ENCODE results near the gene MRPL12. TPM values are rescaled to one million over a fixed set of nuclear protein-coding genes. Genes with fewer than 3 reads are reported as not detected.

Gene MRPL12
- total and polyA plus RNA-seq, 2 of the 13 experiments (the other 11 are each of a cell fraction or from before 2014, with no cell fraction given): 39.1 to 94.1 TPM

DNA sequence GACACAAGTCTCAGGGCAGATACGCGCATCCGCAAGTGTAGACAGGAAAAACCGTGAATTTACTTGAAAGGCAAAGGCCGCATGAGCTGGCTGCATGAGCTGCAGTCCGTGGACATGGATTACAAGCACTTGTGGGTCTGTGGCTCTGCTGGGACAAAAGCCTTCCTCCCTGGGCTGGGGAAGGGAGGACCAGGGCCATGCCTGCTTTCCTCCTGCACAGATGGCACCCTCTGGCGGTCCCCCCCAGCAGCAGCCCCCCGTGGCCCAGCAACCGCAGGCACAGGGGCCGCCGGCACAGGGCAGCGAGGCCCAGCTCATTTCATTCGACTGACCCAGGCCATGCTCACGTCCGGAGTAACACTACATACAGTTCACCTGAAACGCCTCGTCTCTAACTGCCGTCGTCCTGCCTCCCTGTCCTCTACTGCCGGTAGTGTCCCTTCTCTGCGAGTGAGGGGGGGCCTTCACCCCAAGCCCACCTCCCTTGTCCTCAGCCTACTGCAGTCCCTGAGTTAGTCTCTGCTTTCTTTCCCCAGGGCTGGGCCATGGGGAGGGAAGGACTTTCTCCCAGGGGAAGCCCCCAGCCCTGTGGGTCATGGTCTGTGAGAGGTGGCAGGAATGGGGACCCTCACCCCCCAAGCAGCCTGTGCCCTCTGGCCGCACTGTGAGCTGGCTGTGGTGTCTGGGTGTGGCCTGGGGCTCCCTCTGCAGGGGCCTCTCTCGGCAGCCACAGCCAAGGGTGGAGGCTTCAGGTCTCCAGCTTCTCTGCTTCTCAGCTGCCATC is 1.7 kb upstream of the MRPL12 start (continued):
- no peak for TF ChIP-seq MAFG (CRISPR knock-in tag; IDR thresholded peaks at IDR 0.05)
- peak; percentile 66; the same call in 1 of the 2 replicates for TF ChIP-seq ZBTB20 (CRISPR knock-in tag; IDR thresholded peaks at IDR 0.05; ENCODE audit: borderline replicate concordance, low read depth)
- no peak for TF ChIP-seq CCDC6 (CRISPR knock-in tag; IDR thresholded peaks at IDR 0.05)
- 0 out of 2 replicates have a peak, but pooled peaks have one; percentile 19 for TF ChIP-seq DR1 (CRISPR knock-in tag; IDR thresholded peaks at IDR 0.05)
- TF ChIP-seq, protein P1, sequence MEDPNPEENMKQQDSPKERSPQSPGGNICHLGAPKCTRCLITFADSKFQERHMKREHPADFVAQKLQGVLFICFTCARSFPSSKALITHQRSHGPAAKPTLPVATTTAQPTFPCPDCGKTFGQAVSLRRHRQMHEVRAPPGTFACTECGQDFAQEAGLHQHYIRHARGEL (CRISPR knock-in tag; IDR thresholded peaks at IDR 0.05): 0 out of 2 replicates have a peak, but pooled peaks have one; percentile 40
- no peak for TF ChIP-seq ZNF672 (CRISPR knock-in tag; IDR thresholded peaks at IDR 0.05)
- peak; percentile 56; the same call in 1 of the 2 replicates for TF ChIP-seq KLF12 (CRISPR knock-in tag; IDR thresholded peaks at IDR 0.05; ENCODE audit: borderline replicate concordance)
- peak; percentile 63 for TF ChIP-seq POLR2AphosphoS5 (IDR thresholded peaks at IDR 0.05; ENCODE audit: low read depth, low read length)
- TF ChIP-seq ATRX (CRISPR knock-in tag; IDR thresholded peaks at IDR 0.05; ENCODE audit: borderline replicate concordance): no peak; the same call in 1 of the 2 replicates
- TF ChIP-seq EED (CRISPR knock-in tag; IDR thresholded peaks at IDR 0.05): 0 out of 2 replicates have a peak, but pooled peaks have one; percentile 41
- TF ChIP-seq ZC3H4 (CRISPR knock-in tag; IDR thresholded peaks at IDR 0.05; ENCODE audit: borderline replicate concordance): peak; percentile 72; the same call in 1 of the 2 replicates
- 0 out of 2 replicates have a peak, but pooled peaks have one; percentile 27 for TF ChIP-seq FLYWCH1 (CRISPR knock-in tag; IDR thresholded peaks at IDR 0.05)
- TF ChIP-seq, protein P2, sequence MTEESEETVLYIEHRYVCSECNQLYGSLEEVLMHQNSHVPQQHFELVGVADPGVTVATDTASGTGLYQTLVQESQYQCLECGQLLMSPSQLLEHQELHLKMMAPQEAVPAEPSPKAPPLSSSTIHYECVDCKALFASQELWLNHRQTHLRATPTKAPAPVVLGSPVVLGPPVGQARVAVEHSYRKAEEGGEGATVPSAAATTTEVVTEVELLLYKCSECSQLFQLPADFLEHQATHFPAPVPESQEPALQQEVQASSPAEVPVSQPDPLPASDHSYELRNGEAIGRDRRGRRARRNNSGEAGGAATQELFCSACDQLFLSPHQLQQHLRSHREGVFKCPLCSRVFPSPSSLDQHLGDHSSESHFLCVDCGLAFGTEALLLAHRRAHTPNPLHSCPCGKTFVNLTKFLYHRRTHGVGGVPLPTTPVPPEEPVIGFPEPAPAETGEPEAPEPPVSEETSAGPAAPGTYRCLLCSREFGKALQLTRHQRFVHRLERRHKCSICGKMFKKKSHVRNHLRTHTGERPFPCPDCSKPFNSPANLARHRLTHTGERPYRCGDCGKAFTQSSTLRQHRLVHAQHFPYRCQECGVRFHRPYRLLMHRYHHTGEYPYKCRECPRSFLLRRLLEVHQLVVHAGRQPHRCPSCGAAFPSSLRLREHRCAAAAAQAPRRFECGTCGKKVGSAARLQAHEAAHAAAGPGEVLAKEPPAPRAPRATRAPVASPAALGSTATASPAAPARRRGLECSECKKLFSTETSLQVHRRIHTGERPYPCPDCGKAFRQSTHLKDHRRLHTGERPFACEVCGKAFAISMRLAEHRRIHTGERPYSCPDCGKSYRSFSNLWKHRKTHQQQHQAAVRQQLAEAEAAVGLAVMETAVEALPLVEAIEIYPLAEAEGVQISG (CRISPR knock-in tag; IDR thresholded peaks at IDR 0.05): 0 out of 2 replicates have a peak, but pooled peaks have one; percentile 14
- TF ChIP-seq RBM39 (IDR thresholded peaks at IDR 0.05; ENCODE audit: low read depth, low read length, poor library complexity, severe bottlenecking): peak; percentile 53
- TF ChIP-seq, protein P3, sequence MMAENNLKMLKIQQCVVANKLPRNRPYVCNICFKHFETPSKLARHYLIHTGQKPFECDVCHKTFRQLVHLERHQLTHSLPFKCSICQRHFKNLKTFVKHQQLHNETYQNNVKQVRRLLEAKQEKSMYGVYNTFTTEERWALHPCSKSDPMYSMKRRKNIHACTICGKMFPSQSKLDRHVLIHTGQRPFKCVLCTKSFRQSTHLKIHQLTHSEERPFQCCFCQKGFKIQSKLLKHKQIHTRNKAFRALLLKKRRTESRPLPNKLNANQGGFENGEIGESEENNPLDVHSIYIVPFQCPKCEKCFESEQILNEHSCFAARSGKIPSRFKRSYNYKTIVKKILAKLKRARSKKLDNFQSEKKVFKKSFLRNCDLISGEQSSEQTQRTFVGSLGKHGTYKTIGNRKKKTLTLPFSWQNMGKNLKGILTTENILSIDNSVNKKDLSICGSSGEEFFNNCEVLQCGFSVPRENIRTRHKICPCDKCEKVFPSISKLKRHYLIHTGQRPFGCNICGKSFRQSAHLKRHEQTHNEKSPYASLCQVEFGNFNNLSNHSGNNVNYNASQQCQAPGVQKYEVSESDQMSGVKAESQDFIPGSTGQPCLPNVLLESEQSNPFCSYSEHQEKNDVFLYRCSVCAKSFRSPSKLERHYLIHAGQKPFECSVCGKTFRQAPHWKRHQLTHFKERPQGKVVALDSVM (CRISPR knock-in tag; IDR thresholded peaks at IDR 0.05): no peak
- TF ChIP-seq ATAD3A (CRISPR knock-in tag; IDR thresholded peaks at IDR 0.05): no peak
- no peak for TF ChIP-seq ZNF768 (CRISPR knock-in tag; IDR thresholded peaks at IDR 0.05)
- TF ChIP-seq AGO1 (IDR thresholded peaks at IDR 0.05; ENCODE audit: low read depth, low read length, poor library complexity, severe bottlenecking): peak; percentile 87
- TF ChIP-seq ZNF709 (CRISPR knock-in tag; IDR thresholded peaks at IDR 0.05): no peak
- TF ChIP-seq, protein P4, sequence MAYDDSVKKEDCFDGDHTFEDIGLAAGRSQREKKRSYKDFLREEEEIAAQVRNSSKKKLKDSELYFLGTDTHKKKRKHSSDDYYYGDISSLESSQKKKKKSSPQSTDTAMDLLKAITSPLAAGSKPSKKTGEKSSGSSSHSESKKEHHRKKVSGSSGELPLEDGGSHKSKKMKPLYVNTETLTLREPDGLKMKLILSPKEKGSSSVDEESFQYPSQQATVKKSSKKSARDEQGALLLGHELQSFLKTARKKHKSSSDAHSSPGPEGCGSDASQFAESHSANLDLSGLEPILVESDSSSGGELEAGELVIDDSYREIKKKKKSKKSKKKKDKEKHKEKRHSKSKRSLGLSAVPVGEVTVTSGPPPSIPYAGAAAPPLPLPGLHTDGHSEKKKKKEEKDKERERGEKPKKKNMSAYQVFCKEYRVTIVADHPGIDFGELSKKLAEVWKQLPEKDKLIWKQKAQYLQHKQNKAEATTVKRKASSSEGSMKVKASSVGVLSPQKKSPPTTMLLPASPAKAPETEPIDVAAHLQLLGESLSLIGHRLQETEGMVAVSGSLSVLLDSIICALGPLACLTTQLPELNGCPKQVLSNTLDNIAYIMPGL (CRISPR knock-in tag; IDR thresholded peaks at IDR 0.05; ENCODE audit: borderline replicate concordance in 1 of 2, low read depth in 1 of 2): peak; percentile 17 to 26; a peak in 1 of 4 replicates
- TF ChIP-seq ZFP82 (CRISPR knock-in tag; IDR thresholded peaks at IDR 0.05; ENCODE audit: borderline replicate concordance): 0 out of 2 replicates have a peak, but pooled peaks have one; percentile 26
- TF ChIP-seq ZNF589 (CRISPR knock-in tag; conservative IDR thresholded peaks at IDR 0.05): 0 out of 2 replicates have a peak, but pooled peaks have one; percentile 50

Data from HepG2 (cell line).